GM18508 (cell line): ENCODE data around the gene C19orf25.
"Not testable (repeated sequence)": the region's sequence is repeated elsewhere in the genome, so short reads cannot be mapped to it uniquely, and the experiment has no call there.

Experiments
- ATAC-seq: cut with Tn5 transposase; IDR thresholded peaks from one replicate; pipeline ENCODE4 v1.9.1; 2021; ENCODE audit warnings: moderate number of reproducible peaks; ENCODE audit not compliant: insufficient read depth, unreplicated experiment

The C19orf25 gene

DNA sequence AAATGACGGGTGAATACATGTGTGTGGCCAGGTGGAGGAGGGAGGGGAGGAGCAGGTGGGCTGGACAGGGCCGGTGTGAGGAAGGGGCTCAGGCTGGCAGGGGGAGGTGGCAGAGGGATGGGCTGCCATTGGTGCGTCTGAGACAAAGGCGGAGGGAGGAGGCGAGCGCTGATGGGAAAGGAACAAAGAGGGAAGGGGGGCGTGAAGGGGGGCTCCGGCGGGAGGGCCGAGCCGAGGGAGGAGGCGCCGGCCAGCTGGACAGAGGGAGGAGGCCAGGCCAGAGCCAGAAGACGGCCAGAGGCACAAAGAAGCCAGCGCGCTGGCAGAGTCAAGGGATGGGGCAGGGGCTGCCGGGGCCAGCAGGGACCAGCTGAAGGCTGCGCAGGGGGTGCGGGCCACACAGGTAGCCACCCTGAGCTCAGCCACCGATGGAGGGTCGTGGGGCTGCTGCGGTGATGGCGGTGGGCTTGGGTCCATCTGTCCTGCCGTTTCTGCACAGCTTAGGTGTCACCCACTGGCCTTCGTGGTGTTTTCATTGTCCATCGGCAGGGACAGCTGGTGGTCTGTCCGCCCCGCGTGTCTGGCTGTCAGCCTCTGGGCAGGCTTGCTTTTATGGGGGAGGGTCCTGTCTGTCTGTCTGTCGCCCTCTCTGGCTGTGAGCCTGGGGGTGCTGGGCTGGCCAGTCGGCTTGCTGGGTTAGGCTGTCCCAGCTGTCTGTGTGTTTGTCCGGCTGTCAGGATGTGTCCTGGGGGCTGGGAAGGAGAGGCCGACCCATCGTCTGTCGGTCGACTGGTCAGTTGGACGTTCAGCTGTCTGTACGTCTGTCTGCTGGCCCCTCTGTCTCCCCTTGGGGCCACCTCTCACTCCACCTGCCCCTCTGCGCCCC is 26.9 kb downstream of the C19orf25 start:
- no peak for ATAC-seq

DNA sequence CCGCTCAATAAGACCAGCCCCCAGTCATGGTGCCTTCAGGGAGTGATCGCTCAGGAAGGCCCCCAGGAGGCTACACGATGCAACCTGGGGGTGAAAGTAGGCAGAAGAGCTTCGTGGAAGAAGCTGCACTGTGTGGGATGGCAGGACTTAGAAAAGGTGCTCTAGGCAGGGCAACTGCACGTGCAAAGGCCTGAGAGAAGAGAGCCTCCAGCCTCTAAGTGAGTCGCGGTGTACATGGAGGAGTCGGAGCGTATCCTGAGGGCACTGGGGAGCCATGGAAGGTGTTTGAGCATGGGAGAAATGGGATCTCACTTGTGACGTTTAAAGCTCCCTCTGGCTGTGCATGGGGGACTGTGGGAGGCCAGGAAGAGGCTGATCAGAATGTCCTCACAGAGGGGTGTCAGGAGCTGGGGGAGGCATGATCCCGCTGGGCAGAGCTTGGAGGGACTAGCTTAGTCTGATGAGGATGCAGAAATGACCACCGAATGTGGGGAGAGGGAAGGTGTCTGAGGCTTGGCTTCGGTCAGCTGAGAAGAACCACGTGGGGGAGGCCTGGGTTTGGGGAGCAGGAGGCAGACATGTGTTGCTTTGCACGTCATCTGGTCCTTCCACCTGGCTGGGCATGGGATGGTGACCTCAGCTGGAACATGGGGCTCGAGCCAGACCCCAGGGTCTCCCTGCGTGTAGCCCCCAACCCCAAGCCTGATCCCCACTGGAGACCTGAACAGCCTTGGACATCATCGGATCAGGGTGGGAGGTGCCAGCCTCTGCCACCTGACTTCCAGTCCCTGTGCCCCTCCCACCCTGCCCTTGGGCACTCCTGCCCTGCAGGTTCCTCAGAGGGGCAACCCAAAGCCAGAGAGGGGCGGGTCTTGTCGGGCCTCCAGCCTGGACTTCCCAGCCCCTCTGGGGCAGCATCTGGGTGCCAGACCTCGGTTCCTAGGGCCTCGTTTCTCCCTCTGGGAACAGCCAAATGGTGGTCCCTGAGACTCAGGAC is 28.0 kb downstream of the C19orf25 start:
- no peak for ATAC-seq

DNA sequence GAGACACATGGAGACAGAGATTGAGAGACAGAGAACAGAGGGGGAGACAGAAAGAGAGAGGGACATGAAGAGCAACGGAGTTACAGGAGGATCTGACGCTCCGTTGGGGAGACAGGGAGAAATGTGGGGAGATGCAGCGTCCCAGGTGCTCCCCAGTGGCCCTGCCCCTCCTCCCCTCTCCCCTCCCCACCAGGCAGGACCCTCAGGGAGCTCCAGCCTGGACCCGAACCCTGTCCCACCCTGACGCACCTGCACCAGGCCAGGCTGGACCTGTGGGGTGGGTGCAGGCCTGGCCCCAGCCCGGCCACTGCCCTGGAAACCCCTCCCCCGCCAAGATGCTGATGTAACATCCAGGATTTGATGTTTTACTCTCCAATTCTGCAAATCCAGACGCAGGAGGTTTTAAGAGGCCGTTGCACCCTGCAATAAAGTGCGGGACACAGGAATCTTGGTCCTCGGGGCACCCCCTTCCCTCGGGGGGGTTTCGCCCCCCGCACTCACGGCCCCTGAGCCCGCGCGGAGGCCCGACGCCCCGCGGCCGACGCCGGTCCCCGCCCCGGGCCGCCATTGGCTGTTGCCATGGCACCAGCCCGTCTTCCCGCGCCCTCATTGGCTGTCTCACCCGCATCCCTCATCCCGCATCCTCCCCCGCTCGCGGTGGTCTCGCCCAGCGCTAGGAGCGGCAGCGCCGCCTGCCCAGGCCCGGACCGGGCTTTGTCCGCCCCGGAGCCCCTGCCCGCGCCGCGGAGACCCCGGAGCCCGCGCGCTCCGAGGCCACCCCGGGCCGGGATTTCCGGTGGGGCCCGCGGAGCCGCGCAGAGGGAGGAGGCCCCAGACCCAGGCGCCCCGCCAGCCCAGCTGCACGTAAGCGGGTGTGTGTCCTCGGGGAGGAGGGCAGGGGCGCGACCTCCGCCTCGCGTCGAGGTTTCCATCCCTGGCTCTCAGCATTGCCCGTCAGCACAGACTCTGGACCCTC is 29.3 kb downstream of the C19orf25 start, which contains the start of gene APC2:
APC2 (plus strand) TSS at position 655 of the 976 bp plus-strand sequence. CDS start 2,881 bp downstream, outside the sequence.
- ATAC-seq = no peak

DNA sequence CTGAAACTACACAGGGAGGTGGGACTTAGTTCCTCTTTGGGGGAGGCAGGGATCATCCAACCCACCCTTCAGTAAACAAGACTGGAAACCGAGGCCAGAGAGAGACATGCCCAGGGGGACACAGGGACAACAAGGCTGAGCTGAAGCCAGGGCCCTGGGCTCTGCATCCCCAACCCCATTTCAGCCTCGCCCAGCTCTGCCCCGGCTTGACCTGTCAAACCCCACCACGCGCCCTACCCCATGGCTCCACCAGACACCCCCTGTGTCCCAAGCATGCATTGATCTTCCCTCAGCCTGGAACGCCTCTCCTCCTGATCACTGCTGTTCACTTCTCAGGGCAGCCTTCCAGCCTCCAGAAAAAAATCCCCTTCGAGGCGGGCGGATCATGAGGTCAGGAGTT is 31.1 kb downstream of the C19orf25 start:
- no peak for ATAC-seq

DNA sequence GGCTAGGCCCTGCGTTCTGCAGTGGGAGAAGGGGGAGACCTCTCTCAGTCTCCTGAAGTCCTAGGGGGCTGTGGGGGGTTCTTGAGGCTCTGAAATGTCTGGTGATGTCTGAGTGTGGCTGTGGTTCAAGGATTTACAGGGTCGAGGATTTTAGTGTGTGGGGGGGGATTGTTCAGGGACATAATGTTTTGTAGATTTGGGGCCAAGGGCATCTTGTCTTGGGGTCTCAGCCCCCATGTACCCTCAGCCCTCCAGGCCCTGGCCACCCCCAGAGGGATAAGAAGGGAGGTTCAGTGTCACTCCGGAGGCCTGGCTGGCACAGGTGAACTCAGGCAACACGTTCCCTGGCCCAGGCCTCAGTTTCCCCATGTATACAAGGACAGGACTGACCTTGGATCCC is 31.5 kb downstream of the C19orf25 start:
- ATAC-seq = no peak

DNA sequence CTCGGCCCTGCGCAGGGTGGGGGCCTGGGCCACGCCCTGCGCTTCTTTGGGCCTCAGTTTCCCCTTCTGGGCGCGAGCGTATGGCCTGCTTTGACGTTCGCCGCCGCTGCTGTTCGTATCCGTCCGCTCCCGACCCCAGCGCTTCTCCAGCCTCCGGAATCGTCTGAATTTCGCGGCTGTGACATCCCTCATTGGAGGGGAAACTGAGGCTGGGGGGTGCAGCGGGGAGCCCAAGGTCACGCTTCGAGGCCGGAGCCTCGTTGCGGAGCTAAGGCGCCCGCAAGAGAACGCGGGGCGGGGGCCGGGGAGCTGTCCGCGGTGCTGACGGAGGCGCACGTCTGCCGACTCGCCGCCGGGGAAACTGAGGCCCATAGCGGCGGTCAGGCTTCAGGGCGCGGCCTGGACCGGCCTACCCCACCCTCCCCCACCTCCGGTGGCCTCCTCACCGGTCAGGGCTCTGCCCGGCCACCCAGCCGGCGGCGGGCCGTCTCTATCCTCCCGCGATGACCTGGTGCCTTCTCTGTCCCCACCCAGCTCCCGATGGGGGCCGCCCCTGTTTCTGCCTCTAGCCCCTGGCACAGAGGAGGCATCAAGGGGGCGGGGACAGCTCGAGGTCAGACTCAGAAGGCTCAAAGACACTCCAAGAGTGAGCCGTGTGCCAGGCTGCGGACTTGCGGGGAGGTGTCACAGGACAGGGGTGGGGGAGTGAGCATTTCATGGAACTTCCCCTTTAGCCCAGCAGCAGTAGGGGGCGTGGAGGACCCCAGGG is 32.1 kb downstream of the C19orf25 start:
- ATAC-seq = no peak

DNA sequence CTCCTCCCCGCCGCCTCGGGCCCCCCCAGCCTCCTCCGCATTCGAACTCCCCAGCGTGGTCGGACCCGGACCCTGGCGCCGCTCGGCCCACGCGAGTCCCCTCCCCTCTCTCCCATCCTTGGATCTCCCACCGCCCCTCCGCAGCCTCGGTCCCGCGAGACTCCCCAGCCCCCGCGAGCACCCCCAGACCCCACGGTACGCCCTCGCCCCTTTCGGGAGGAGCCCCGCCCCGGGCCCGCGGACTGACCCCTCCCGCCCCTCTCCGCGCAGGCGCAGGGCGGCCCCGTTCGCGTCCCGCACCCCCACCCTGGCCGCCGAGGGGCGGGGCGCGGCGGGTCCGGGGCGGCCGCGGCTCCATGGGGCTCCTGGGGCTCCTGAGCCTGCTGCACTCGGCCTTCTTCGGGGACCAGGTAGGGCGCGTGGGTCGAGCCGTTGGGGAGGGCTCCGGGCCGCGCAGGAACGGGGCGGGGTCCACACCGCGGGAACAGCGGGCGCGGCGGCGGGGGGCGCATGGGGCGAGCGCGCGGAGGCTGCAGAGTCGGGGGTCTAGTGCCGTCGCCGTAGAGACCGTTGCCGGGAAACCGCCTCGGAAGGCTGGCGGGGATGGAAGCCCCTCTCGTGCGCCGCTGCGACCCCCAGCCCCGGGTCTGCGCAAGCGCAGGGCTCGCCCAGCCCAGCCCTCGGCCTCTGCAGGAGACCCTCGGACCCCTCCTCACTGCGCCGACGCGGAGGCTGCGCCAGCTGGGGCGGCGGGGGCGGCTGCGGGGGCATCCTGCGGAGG is 32.9 kb downstream of the C19orf25 start:
- ATAC-seq = no peak

DNA sequence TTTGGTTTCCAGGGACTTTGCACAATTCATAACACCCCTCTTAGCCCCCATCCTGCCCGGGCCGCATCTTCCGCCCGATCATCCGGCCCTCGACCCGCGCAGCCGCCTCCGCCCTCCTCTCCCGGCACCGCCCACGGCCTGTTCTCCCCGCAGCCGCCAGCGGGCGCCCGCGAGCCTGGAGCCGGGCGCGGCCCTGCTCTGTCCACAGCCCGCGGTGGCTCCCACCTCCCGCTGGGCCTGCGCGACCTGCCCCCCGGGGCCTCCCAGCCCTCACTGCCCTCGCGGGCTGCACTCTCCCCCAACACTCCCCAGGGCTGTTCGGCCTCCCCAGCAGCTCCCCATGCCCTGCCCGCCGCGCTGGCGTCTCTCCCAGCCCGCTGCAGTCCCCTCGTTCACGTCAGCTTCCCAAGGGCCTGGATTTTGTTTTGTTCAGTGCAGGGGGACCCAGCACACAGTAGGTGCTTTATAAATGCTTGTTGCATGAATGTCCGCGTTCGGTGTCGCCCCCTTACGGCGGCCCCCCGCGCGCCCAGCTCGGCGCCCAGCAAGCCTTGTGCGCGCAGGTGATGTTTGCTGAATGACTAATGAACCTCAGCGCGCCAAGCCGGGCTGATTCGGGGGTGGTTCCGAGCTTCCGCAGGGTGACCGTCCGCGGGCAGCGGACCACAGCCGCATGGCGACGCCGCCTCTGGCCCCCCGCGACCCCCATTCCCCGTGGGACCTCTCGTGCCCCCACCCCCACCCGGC is 33.7 kb downstream of the C19orf25 start:
- ATAC-seq = no peak

DNA sequence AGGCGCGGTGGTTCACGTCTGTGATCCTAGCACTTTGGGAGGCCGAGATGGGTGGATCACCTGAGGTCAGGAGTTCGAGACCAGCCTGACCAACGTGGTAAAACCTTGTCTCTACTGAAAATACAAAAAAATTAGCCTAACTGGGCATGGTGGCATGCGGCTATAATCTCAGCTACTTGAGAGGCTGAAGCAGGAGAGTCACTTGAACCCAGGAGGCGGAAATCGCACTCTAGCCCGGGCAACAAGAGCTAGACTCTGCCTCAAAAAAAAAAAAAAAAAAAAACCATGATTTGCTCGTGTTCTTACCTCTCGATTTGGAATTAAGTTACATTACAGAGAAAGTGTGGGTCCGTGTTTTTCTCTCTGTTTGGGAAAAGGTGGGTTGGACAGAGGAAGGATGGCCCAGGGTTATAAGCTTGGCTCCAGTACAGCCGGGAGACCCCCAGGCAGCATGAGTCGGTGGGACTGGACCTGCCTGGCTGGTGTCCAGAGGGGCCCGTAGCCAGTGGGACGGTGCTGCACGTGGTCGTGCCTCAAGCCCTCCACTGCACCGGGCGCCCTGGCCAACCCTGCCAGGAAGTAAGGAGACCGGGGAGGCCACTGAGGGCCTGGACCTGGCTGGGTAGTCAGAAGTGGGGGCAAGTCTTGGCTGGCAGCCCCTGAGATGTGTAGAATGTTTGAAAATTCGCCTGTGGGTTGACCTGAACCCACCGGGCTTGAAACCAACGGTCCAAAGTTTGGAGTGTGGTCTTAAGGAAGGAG is 37.2 kb downstream of the C19orf25 start:
- ATAC-seq = no peak

DNA sequence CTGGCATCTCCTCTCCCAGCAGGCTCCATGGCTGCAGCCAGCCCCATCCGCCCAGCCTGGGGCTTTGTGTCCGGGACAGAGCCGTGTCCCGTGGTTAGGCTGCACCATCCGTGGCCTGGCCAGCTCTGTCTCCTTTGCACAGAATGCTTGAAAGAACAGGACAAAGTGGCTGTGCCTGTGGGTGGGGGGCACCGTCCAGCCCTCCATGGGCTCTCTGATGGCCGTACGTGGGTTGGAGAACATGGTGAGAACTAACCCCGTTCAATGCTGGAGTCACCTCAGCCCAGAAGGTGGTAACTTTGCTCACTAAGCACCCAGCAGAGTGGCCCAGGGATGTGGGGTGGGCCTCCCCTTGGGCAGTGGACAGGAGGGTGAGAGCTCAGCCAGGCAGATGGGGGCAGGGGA is 38.0 kb downstream of the C19orf25 start:
- ATAC-seq = no peak

DNA sequence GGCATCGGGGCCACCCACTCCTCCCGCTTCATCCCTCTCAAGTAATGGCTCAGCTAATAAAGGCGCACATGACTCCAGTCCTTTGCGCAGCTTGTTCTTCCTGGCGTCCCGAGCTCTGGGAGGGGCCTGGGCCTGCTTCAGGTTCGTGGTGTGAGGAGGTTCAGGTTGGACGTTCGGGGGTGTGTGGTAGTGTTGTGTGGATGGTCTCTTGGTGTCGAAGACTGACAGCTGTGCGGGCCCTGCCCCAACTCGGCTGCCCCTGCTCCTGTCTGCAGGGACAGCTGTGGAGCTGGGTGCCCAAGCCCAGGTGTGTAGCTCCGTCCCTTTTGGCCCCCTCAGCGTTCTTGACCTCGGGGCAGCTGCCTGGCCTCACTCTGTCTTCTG is 38.6 kb downstream of the C19orf25 start:
- ATAC-seq = no peak

DNA sequence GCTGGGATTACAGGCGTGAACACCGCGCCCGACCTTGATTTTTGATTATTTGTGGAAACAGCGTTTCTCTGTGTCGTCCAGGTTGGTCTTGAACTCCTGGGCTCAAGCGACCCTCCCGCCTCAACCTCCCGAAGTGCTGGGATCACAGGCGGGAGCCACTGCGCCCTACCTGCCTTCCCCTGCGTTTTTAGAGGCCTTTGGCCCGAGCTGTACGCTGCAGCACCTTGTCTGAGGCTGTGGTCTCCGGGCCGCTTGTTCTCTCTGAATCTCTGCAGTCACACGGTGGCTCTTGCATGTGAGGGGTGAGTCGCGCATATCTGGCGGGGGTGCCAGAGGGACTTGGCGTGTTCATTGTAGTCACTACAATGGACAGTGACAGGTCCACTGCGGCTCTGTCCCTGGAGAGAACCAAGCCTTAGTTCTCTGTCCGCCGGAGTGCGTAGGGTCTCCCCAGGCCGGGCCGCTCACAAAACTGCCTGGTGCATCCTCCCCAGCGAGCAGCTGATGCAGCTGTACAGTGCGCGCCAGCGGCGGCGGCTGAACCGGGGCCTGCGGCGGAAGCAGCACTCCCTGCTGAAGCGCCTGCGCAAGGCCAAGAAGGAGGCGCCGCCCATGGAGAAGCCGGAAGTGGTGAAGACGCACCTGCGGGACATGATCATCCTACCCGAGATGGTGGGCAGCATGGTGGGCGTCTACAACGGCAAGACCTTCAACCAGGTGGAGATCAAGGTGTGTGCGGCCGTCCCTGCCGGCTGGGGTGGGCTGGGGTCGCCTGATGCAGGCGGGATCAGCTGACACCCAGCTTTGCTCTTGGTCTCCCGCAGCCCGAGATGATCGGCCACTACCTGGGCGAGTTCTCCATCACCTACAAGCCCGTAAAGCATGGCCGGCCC is 39.2 kb downstream of the C19orf25 start:
- ATAC-seq = not testable (repeated sequence)

DNA sequence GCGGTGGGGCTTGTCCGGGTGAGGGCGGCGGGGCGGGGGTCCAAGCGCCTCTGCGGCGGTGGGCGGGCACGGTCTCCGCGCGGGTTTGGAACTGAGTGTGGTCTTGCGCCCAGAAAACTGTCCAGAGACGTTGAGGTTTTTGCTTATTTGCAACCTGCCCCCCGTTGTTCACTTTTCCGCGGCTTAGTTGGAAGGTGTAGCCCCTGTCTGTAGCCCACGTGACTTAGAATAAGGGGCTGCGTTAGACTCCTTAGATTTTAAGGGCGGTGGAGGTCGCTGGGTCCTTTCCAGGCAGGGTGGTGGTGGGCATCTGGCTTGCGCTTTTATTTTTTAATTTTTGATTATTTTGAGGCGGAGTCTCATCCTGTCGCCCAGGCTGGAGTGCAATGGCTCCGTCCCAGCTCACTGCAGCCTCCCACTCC is 40.1 kb downstream of the C19orf25 start:
- no peak for ATAC-seq

DNA sequence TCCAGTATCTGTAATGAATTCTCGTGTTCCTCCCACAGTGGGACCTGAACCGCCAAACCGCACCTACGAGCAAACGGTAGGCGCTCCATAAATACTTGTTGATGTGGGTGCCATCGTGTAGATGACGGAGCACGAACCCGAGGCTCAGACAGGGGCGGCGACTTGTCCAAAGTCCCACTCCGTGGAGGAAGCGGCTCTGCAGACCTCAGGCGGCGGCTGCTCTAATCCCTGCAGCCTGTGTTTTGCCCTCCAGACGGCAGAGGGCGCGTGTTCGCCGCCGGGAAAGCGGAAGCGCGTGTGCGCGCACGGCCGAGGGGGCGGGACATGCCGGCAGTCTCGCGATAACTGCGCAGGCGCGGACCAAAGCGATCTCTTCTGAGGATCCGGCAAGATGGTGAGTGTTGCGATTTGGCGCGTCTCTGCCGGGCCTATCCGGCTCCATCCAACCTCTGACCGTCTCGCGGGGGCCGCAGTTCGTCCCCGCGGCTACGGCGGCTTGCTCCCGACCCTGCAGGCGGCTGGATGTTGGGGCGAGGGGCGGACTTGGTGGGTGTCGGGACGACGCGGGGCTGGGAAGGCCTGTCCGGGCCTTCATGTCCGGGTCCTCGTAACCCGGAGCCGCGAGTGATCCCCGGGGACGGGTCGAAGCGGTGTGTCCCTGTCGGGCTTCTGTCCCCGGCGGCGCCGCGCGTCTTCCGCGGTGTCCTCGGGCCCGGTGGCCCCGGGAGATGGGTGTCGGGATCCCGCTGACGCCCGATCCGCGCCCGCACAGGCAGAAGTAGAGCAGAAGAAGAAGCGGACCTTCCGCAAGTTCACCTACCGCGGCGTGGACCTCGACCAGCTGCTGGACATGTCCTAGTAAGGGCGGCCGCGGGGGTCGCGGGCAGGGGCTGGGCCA is 40.7 kb downstream of the C19orf25 start, which contains the start of gene RPS15:
RPS15 (plus strand) TSS at position 362 of the 898 bp plus-strand sequence; CDS start at position 392, 30 bp downstream.
- no peak for ATAC-seq

DNA sequence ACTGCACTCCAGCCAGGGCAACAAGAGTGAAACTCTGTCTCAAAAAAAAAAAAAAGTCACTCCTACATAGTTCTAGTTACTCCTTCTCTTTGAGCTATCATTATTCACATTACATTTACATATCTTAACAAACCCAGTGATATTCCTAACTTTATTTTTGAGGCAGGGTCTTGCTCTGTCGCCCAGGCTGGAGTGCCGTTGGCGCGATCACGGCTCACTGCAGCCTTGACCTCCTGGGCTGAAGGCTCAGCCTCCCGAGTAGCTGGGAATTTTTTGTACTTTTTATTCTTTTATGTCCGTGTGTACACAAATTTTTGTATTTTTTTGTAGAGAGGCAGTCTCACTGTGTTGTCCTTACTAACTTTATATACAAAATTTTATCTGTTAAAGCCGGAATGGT is 41.4 kb downstream of the C19orf25 start:
- ATAC-seq = no peak
